Activated T-helper 2 cell treated with anti-CD3 and anti-CD28 coated beads, Interferon-gamma antibody, Interleukin-2, Interleukin-4, amounts not matched to agents 10 μg/mL and 5 μg/mL and 100 μg/mL, durations not matched to agents 14 hours and 24 hours and 36 hours (primary cell): ENCODE results near the gene PLD3. TPM values are rescaled to one million over a fixed set of nuclear protein-coding genes. Genes with fewer than 3 reads are reported as not detected.
"Not testable (repeated sequence)": the region's sequence is repeated elsewhere in the genome, so short reads cannot be mapped to it uniquely, and the experiment has no call there.

Experiments used
- DNase-seq: peaks from one replicate; pipeline ENCODE4 v3.0.0; 2021; ENCODE audit warnings: low spot score
- H3K27ac Mint-ChIP-seq: one replicate; pipeline ENCODE4 v1.8.0; 2021; ENCODE audit warnings: mixed read lengths
- H3K27me3 Mint-ChIP-seq: one replicate; pipeline ENCODE4 v1.8.0; 2021; ENCODE audit warnings: low read depth, mixed read lengths
- H3K36me3 Mint-ChIP-seq: one replicate; pipeline ENCODE4 v1.8.0; 2021; ENCODE audit warnings: low read depth, mixed read lengths
- H3K4me1 Mint-ChIP-seq: one replicate; pipeline ENCODE4 v1.8.0; 2021; ENCODE audit warnings: low read depth, mixed read lengths
- H3K4me3 Mint-ChIP-seq: one replicate; pipeline ENCODE4 v1.8.0; 2021; ENCODE audit warnings: low read depth, mild to moderate bottlenecking, moderate library complexity, mixed read lengths
- H3K9me3 Mint-ChIP-seq: one replicate; pipeline ENCODE4 v1.8.0; 2021; ENCODE audit warnings: mixed read lengths
- intact Hi-C: fragments of 100-400 bp; cut with micrococcal nuclease; formaldehyde crosslinking; loops from one replicate; pipeline ENCODE4 v1.15.1; 2023
- total RNA-seq: library from RNA; stranded (reverse); gene quantifications from 2 replicates; pipeline ENCODE4 v1.2.3, GENCODE V29; 2022

Gene PLD3
- total RNA-seq, 1 donor from 2014 or later, result 59.2 TPM

- intact Hi-C loops, result no loop called here
- no peaks in the 10 kb centered on the region for H3K27me3 Mint-ChIP-seq
- no peak for DNase-seq
- peaks cover 14% of the 10 kb centered on the region for H3K4me1 Mint-ChIP-seq
- H3K36me3 Mint-ChIP-seq, result peaks cover 2% of the 10 kb centered on the region
- no peaks in the 10 kb centered on the region for H3K9me3 Mint-ChIP-seq
- no peak overlapping the region for H3K27ac Mint-ChIP-seq
- H3K4me3 Mint-ChIP-seq, result no peak overlapping the region
Measured at GRCh38 chr19:40360020-40360707, 11.7 kb downstream of the PLD3 start.

DNA sequence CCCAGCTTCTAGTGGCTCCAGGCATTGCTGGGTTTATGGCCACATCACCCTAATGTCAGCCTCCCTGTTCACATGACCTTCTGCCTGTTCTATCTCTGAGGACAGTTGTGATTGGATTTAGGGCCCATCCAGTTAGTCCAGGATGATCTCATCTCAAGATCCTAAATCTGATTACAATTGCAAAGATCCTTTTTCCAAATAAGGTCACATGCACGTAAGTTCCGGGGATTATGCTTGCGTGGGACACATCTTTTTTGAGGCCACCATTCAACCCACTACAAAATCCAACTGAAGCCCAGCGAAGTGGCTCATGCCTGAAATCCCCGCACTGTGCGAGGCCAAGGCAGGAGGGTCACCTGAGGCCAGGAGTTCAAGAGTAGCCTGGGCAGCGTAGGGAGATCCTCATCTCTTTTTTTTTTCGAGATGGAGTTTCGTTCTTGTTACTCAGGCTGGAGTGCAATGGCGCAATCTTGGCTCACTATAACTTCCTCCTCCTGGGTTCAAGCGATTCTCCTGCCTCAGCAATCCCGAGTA lies 12.3 kb downstream of the PLD3 start:
- H3K27me3 Mint-ChIP-seq, result no peaks in the 10 kb centered on the region
- intact Hi-C loops, result no loop called here
- no peak overlapping the region for H3K4me3 Mint-ChIP-seq
- no peak for DNase-seq
- H3K36me3 Mint-ChIP-seq, result peaks cover 2% of the 10 kb centered on the region
- peaks cover 16% of the 10 kb centered on the region for H3K4me1 Mint-ChIP-seq
- H3K9me3 Mint-ChIP-seq, result no peaks in the 10 kb centered on the region
- no peak overlapping the region for H3K27ac Mint-ChIP-seq

- Mint-ChIP-seq H3K27ac (no peak overlapping the region), H3K4me1 (peaks cover 14% of the 10 kb centered on the region), H3K36me3 (peaks cover 7% of the 10 kb centered on the region), H3K27me3 (no peaks in the 10 kb centered on the region), H3K9me3 (no peaks in the 10 kb centered on the region), H3K4me3 (no peak overlapping the region)
- no peak for DNase-seq
- intact Hi-C loops, result no loop called here
Measured at GRCh38 chr19:40362160-40362559, 13.7 kb downstream of the PLD3 start.

DNA sequence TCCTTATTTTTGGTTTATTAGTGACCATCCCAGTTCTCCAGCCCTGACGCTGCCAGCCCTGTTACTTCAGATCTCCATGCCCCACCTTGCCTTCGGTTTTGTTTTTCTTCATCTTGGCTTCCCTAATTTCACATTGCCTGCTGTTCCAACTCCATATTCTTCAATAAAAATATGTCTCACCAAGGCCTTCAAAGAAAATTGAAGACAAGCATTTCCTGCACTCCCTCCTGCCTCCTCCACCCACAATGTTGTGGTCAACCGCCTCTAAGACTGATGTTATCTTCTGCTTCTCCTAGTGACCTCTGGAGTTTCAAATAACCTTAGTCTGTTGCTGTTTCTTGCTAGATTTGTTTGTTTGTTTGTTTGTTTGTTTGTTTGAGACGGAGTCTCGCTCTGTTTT lies 14.6 kb downstream of the PLD3 start:
- peaks cover 12% of the 10 kb centered on the region for H3K4me1 Mint-ChIP-seq
- intact Hi-C loops, result no loop called here
- H3K36me3 Mint-ChIP-seq, result peaks cover 7% of the 10 kb centered on the region
- H3K27ac Mint-ChIP-seq, result peak overlapping the region; percentile 10
- H3K9me3 Mint-ChIP-seq, result no peaks in the 10 kb centered on the region
- no peaks in the 10 kb centered on the region for H3K27me3 Mint-ChIP-seq
- H3K4me3 Mint-ChIP-seq, result no peak overlapping the region
- no peak for DNase-seq

- intact Hi-C loops, result no loop called here
- no peaks in the 10 kb centered on the region for H3K27me3 Mint-ChIP-seq
- DNase-seq, result no peak
- no peaks in the 10 kb centered on the region for H3K9me3 Mint-ChIP-seq
- peaks cover 7% of the 10 kb centered on the region for H3K36me3 Mint-ChIP-seq
- peak overlapping the region; percentile 63 for H3K4me3 Mint-ChIP-seq
- H3K27ac Mint-ChIP-seq, result no peak overlapping the region
- peaks cover 12% of the 10 kb centered on the region for H3K4me1 Mint-ChIP-seq
Measured at GRCh38 chr19:40365010-40365409, 16.5 kb downstream of the PLD3 start.

GRCh38 chr19:40365613-40366401 lies 17.3 kb downstream of the PLD3 start:
- Mint-ChIP-seq H3K27me3 (no peaks in the 10 kb centered on the region), H3K4me3 (peak overlapping the region; percentile 63), H3K27ac (peak overlapping the region; percentile 7), H3K36me3 (peaks cover 9% of the 10 kb centered on the region), H3K4me1 (peaks cover 12% of the 10 kb centered on the region), H3K9me3 (no peaks in the 10 kb centered on the region)
- DNase-seq, result peak; percentile 24
- intact Hi-C loops, result no loop called here

DNA sequence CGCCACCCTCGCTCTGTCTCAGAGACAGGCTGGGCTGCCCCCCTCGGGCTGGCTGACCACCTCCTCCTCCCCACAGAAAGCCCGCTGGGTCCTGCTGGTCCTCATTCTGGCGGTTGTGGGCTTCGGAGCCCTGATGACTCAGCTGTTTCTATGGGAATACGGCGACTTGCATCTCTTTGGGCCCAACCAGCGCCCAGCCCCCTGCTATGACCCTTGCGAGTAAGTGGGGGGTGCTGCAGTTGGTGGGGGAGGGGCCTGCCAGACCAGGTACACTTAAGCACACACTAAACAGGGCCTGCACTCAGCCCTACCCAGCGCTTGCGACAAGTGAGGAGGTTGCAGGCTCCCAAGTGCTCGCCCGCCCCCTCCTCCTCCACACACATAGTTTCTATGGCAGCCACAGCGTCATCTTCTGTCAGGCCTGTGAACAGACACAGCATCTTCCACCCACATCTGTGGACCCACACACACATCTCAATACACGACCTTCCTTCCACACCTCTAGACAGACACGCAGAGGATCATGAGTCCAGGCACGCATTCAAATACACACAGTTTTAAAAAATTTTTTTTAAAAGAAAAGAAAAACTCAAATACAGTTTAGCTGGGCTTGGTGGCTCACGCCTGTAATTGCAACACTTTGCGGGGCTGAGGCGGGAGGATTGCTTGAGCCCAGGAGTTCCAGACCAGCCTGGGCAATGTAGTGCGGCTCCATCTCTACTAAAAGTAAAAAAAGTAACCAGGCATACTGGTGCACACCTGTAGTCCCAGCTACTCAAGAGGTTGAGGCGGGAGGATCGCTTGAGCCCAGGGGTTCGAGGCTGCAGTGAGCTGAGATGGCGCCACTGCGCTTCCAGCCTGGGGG lies 18.4 kb downstream of the PLD3 start:
- Mint-ChIP-seq H3K27ac (no peak overlapping the region), H3K4me3 (no peak overlapping the region), H3K27me3 (no peaks in the 10 kb centered on the region), H3K4me1 (peaks cover 12% of the 10 kb centered on the region), H3K9me3 (no peaks in the 10 kb centered on the region), H3K36me3 (peaks cover 9% of the 10 kb centered on the region)
- intact Hi-C loops, result no loop called here
- no peak for DNase-seq

GRCh38 chr19:40367577-40368434 lies 19.3 kb downstream of the PLD3 start:
- H3K27me3 Mint-ChIP-seq, result no peaks in the 10 kb centered on the region
- H3K9me3 Mint-ChIP-seq, result no peaks in the 10 kb centered on the region
- H3K4me1 Mint-ChIP-seq, result peaks cover 10% of the 10 kb centered on the region
- H3K36me3 Mint-ChIP-seq, result peaks cover 9% of the 10 kb centered on the region
- H3K27ac Mint-ChIP-seq, result no peak overlapping the region
- intact Hi-C loops, result no loop called here
- no peak for DNase-seq
- H3K4me3 Mint-ChIP-seq, result no peak overlapping the region

DNA sequence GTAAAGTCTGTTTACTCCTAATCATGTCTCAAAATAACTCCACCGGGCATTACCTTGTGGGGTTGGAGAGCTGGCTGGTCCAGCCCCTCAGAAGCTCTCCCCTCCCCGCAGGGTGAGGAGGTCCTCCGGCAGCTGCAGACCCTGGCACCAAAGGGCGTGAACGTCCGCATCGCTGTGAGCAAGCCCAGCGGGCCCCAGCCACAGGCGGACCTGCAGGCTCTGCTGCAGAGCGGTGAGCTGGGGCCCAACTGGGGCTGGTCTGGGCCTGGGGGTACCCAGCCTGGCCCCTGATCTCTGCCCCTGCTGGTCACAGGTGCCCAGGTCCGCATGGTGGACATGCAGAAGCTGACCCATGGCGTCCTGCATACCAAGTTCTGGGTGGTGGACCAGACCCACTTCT lies 21.3 kb downstream of the PLD3 start:
- intact Hi-C loops, result no loop called here
- peaks cover 9% of the 10 kb centered on the region for H3K36me3 Mint-ChIP-seq
- H3K27me3 Mint-ChIP-seq, result no peaks in the 10 kb centered on the region
- no peaks in the 10 kb centered on the region for H3K9me3 Mint-ChIP-seq
- DNase-seq, result no peak
- H3K4me3 Mint-ChIP-seq, result no peak overlapping the region
- no peak overlapping the region for H3K27ac Mint-ChIP-seq
- peaks cover 8% of the 10 kb centered on the region for H3K4me1 Mint-ChIP-seq

GRCh38 chr19:40370253-40370652 lies 21.8 kb downstream of the PLD3 start:
- H3K27ac Mint-ChIP-seq, intact Hi-C loops, DNase-seq, H3K4me3 Mint-ChIP-seq, H3K9me3 Mint-ChIP-seq, H3K36me3 Mint-ChIP-seq, H3K27me3 Mint-ChIP-seq, H3K4me1 Mint-ChIP-seq: not testable (repeated sequence)

GRCh38 chr19:40370997-40371801 lies 22.7 kb downstream of the PLD3 start:
- H3K4me3 Mint-ChIP-seq, result no peak overlapping the region

More at GRCh38 chr19:40370997-40371801, 22.7 kb downstream of the PLD3 start:
- DNase-seq, result no peak
- Mint-ChIP-seq H3K27me3 (no peaks in the 10 kb centered on the region), H3K4me1 (peaks cover 3% of the 10 kb centered on the region), H3K9me3 (no peaks in the 10 kb centered on the region), H3K36me3 (peaks cover 7% of the 10 kb centered on the region), H3K27ac (no peak overlapping the region)
- intact Hi-C loops, result no loop called here
